OCI-LY3 (cell line): ENCODE data around the gene MRC1.

Source experiments
- EZH2phosphoT487 ChIP-seq: fragments of 200-600 bp; shearing (Covaris generic); IDR thresholded peaks from 2 replicates; pipeline ENCODE4 v1.6.1; 2018; ENCODE audit warnings: antibody characterized with exemption, mixed run types, low read depth
- TF ChIP-seq, protein P1 (sequence below): fragments of 200-600, 300-600 bp; sonication (generic); IDR thresholded peaks from 2 replicates; pipeline ENCODE4 v1.5.1; 2014; ENCODE audit warnings: antibody characterized with exemption, low read length, low read depth

GRCh38 chr10:17882557-17882956 lies 73.4 kb downstream of the MRC1 start:
- TF ChIP-seq, protein P1, sequence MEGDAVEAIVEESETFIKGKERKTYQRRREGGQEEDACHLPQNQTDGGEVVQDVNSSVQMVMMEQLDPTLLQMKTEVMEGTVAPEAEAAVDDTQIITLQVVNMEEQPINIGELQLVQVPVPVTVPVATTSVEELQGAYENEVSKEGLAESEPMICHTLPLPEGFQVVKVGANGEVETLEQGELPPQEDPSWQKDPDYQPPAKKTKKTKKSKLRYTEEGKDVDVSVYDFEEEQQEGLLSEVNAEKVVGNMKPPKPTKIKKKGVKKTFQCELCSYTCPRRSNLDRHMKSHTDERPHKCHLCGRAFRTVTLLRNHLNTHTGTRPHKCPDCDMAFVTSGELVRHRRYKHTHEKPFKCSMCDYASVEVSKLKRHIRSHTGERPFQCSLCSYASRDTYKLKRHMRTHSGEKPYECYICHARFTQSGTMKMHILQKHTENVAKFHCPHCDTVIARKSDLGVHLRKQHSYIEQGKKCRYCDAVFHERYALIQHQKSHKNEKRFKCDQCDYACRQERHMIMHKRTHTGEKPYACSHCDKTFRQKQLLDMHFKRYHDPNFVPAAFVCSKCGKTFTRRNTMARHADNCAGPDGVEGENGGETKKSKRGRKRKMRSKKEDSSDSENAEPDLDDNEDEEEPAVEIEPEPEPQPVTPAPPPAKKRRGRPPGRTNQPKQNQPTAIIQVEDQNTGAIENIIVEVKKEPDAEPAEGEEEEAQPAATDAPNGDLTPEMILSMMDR = no peak
- no peak for TF ChIP-seq EZH2phosphoT487
